Peyer's patch (tissue), 4 donors: ENCODE results near the gene COQ10A. TPM values are rescaled to one million over a fixed set of nuclear protein-coding genes. Genes with fewer than 3 reads are reported as not detected.

Experiments used
- DNase-seq, 3 donors: peaks; one replicate each; pipeline ENCODE4 v3.0.0-alpha.2; 2017 to 2019
- H3K27ac ChIP-seq, 4 donors: fragments of 200-600 bp; sonication (generic); one replicate each; pipeline ENCODE4 v1.5.1; 2016 to 2019
- H3K27me3 ChIP-seq, 2 donors: fragments of 200-600 bp; sonication (generic); one replicate each; pipeline ENCODE4 v1.5.1; 2019
- H3K36me3 ChIP-seq, 3 donors: fragments of 200-600 bp; sonication (generic); one replicate each; pipeline ENCODE4 v1.5.1; 2016 to 2019
- H3K4me1 ChIP-seq, 4 donors: fragments of 200-600 bp; sonication (generic); one replicate each; pipeline ENCODE4 v1.5.1; 2016 to 2019
- H3K4me3 ChIP-seq, 4 donors: fragments of 200-600 bp; sonication (generic); 1 replicate in 3 of 4; 2 replicates in 1 of 4; pipeline ENCODE4 v1.5.1; 2016 to 2019; ENCODE audit warnings: mild to moderate bottlenecking in 1 of 4
- H3K9me3 ChIP-seq, 4 donors: fragments of 200-600 bp; sonication (generic); one replicate each; pipeline ENCODE4 v1.5.1; 2016 to 2019; ENCODE audit warnings: mild to moderate bottlenecking in 1 of 4
- CTCF ChIP-seq, 6 experiments: fragments of 450-650 bp in 4 of 6; fragments of 200-600 bp in 2 of 6; sonication (generic) in 1 of 6; IDR thresholded peaks; one replicate each; pipeline ENCODE4 v1.5.1; 2017 to 2019; ENCODE audit warnings: antibody characterized with exemption in 6 of 6, mild to moderate bottlenecking in 3 of 6, moderate library complexity in 1 of 6
- POLR2A ChIP-seq, 2 donors: fragments of 450-650 bp; IDR thresholded peaks; one replicate each; pipeline ENCODE4 v1.5.1; 2017; ENCODE audit warnings: antibody characterized with exemption in 2 of 2, mild to moderate bottlenecking in 2 of 2, moderate library complexity in 2 of 2
- total RNA-seq, 4 donors: library from RNA; depleted of rRNA; stranded (reverse); fragments of >200 nt; gene quantifications; one replicate each; pipeline ENCODE4 v1.1.0, GENCODE V29; 2016

The COQ10A gene
- total RNA-seq, 4 donors from 2014 or later = 9.1 to 14.8 (median 11.8) TPM

GRCh38 chr12:56256326-56256960 lies 10.3 kb upstream of the COQ10A start:
- DNase-seq = no peak
- no peak overlapping the region for H3K4me3 ChIP-seq
- H3K27ac ChIP-seq = no peak overlapping the region
- H3K9me3 ChIP-seq = no peaks in the 10 kb centered on the region
- no peaks in the 10 kb centered on the region for H3K27me3 ChIP-seq
- peaks cover 0 to 44% (median 0%) of the 10 kb centered on the region in 3 donors for H3K36me3 ChIP-seq
- TF ChIP-seq POLR2A (IDR thresholded peaks at IDR 0.05) = no peak
- no peak for TF ChIP-seq CTCF (IDR thresholded peaks at IDR 0.05)
- H3K4me1 ChIP-seq = peaks cover 0 to 22% (median 3%) of the 10 kb centered on the region in 4 donors

GRCh38 chr12:56257071-56257470 lies 9.7 kb upstream of the COQ10A start:
- Histone ChIP-seq H3K9me3 (no peaks in the 10 kb centered on the region), H3K4me3 (peak overlapping the region; percentile 72 to 98 (median 86)), H3K36me3 (peaks cover 0 to 38% (median 0%) of the 10 kb centered on the region in 3 donors), H3K27me3 (no peaks in the 10 kb centered on the region), H3K4me1 (peaks cover 0 to 22% (median 3%) of the 10 kb centered on the region in 4 donors), H3K27ac (peak overlapping the region in 1 of 4 donors; percentile 92)
- DNase-seq = no peak
- no peak for TF ChIP-seq POLR2A (IDR thresholded peaks at IDR 0.05)
- no peak for TF ChIP-seq CTCF (IDR thresholded peaks at IDR 0.05)

GRCh38 chr12:56257491-56258067 lies 9.2 kb upstream of the COQ10A start:
- Histone ChIP-seq H3K9me3 (no peaks in the 10 kb centered on the region), H3K36me3 (peaks cover 0 to 33% (median 0%) of the 10 kb centered on the region in 3 donors), H3K4me3 (peak overlapping the region; percentile 72 to 98 (median 86)), H3K27me3 (no peaks in the 10 kb centered on the region), H3K4me1 (peaks cover 0 to 22% (median 3%) of the 10 kb centered on the region in 4 donors), H3K27ac (peak overlapping the region; percentile 79 to 92 (median 85))
- TF ChIP-seq POLR2A (IDR thresholded peaks at IDR 0.05) = no peak
- no peak for TF ChIP-seq CTCF (IDR thresholded peaks at IDR 0.05)
- DNase-seq = no peak

GRCh38 chr12:56258068-56258819 lies 8.5 kb upstream of the COQ10A start, which contains the start of gene ANKRD52:
Gene ANKRD52 (minus strand): TSS chr12:56258384. CDS start chr12:56258269, 115 bp downstream.
- Histone ChIP-seq H3K36me3 (peaks cover 0 to 26% (median 0%) of the 10 kb centered on the region in 3 donors), H3K4me3 (peak within 1 kb of the TSS; percentile 72 to 98 (median 86)), H3K27me3 (no peaks in the 10 kb centered on the region), H3K27ac (peak within 1 kb of the TSS; percentile 79 to 92 (median 85)), H3K9me3 (no peaks in the 10 kb centered on the region), H3K4me1 (peaks cover 0 to 22% (median 3%) of the 10 kb centered on the region in 4 donors)
- TF ChIP-seq POLR2A (IDR thresholded peaks at IDR 0.05) = peak in 1 of 2 donors; percentile 6
- TF ChIP-seq CTCF (IDR thresholded peaks at IDR 0.05) = peak; percentile 66 to 93 (median 90)
- peak; percentile 75 to 89 (median 87) for DNase-seq

- peaks cover 0 to 22% (median 3%) of the 10 kb centered on the region in 4 donors for H3K4me1 ChIP-seq
- peak overlapping the region; percentile 79 to 92 (median 85) for H3K27ac ChIP-seq
- H3K36me3 ChIP-seq = peaks cover 0 to 20% (median 0%) of the 10 kb centered on the region in 3 donors
- H3K9me3 ChIP-seq = no peaks in the 10 kb centered on the region
- TF ChIP-seq CTCF (IDR thresholded peaks at IDR 0.05) (no peak), POLR2A (IDR thresholded peaks at IDR 0.05) (no peak)
- no peaks in the 10 kb centered on the region for H3K27me3 ChIP-seq
- no peak for DNase-seq
- H3K4me3 ChIP-seq = peak overlapping the region; percentile 72 to 98 (median 86)
These were observed 7.9 kb upstream of the COQ10A start for GRCh38 chr12:56258820-56259183.
